Pons (tissue), 1 donor: ENCODE measurements around the gene ATF2.

Experiments used
- DNase-seq: peaks from one replicate; pipeline ENCODE4 v3.0.0-alpha.2; 2016; ENCODE audit warnings: low spot score

Gene ATF2

GRCh38 chr2:175167792-175168563 lies at the start of gene ATF2:
ATF2 (minus strand) TSS chr2:175168203; CDS start chr2:175136443, 31,760 bp downstream.
- DNase-seq = peak; percentile 99

GRCh38 chr2:175207741-175208438 lies 39.9 kb upstream of the ATF2 start:
- peak; percentile 15 for DNase-seq

- DNase-seq = no peak
These were observed 38.9 kb upstream of the ATF2 start for GRCh38 chr2:175206866-175207265.

GRCh38 chr2:175205523-175205922 lies 37.5 kb upstream of the ATF2 start:
- DNase-seq = no peak

GRCh38 chr2:175203621-175204496 lies 35.9 kb upstream of the ATF2 start:
- DNase-seq = peak; percentile 60

- DNase-seq = no peak
These were observed 27.0 kb upstream of the ATF2 start for GRCh38 chr2:175195012-175195411.

- no peak for DNase-seq
These were observed 20.8 kb upstream of the ATF2 start for GRCh38 chr2:175188761-175189160.

GRCh38 chr2:175187378-175187777 lies 19.4 kb upstream of the ATF2 start:
- no peak for DNase-seq

- DNase-seq = no peak
These were observed 15.7 kb upstream of the ATF2 start for GRCh38 chr2:175183674-175184073.

- DNase-seq = no peak
These were observed 13.9 kb upstream of the ATF2 start for GRCh38 chr2:175181877-175182308.

- peak; percentile 95 for DNase-seq
These were observed 13.3 kb upstream of the ATF2 start, which contains the start of gene ATP5MC3 for GRCh38 chr2:175181104-175181876. ATP5MC3 (minus strand) TSS chr2:175181710; CDS start chr2:175181393, 317 bp downstream.

GRCh38 chr2:175180701-175181103 lies 12.7 kb upstream of the ATF2 start:
- no peak for DNase-seq

- DNase-seq = no peak
These were observed 8.6 kb upstream of the ATF2 start for GRCh38 chr2:175176624-175177023.

- DNase-seq = no peak
These were observed 7.9 kb upstream of the ATF2 start for GRCh38 chr2:175175896-175176295.

- DNase-seq = no peak
These were observed 7.3 kb upstream of the ATF2 start for GRCh38 chr2:175175320-175175719.

- DNase-seq = no peak
These were observed 2.8 kb upstream of the ATF2 start for GRCh38 chr2:175170659-175171304.

- DNase-seq = no peak
These were observed 1.2 kb upstream of the ATF2 start for GRCh38 chr2:175169191-175169590.

- no peak for DNase-seq
These were observed 552 bp upstream of the ATF2 start for GRCh38 chr2:175168564-175168945.

- peak; percentile 15 for DNase-seq
These were observed 769 bp downstream of the ATF2 start for GRCh38 chr2:175167076-175167791.

- no peak for DNase-seq
These were observed 1.7 kb downstream of the ATF2 start for GRCh38 chr2:175166216-175166824.
